ENCODE measurements around the gene GPC6.

The GPC6 gene

DNA sequence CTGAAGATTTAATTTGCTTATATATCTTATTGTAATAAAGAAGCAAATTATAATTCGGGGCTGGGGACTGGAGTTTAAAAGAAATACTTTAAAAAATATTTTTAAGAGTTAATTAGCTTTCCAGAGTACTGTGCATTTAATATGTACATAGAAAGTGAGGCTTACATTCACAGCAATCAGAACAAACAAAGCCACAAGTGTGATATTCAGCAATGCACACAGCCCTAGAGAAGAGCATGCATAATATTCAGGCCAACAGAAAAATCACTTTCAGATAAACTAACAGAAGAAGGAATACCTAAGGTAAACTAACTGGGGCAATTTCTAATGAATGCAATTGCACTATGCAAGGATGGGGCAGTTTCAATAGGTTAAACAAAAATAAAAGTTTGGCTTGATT is 241.8 kb downstream of the GPC6 start:
- no peak for TF ChIP-seq GATA2 (IDR thresholded peaks at IDR 0.05; ENCODE audit: low read depth, low read length)
- TF ChIP-seq GATA3 (IDR thresholded peaks at IDR 0.05; ENCODE audit: low read depth, low read length) = no peak

DNA sequence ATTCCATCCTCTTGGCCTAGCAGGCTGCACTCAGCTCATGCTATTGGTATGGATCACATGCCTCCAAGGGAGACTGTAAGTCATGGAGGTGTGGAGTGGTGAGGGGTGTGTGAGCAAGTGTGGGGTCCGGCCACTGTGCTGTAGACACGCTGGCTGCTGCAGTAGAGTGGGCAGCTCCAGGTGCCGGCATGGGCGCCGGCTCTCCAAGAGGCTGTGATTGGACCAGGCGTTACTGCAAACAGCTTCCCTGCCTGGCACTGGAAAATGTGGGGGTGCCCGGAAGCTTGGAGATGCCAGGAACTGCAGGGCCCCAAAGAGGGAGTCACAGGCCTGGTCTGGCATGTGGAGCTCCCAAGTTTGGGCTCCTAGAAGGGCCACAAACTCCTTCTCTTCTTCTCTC is 245.7 kb downstream of the GPC6 start:
- TF ChIP-seq GATA2 (IDR thresholded peaks at IDR 0.05; ENCODE audit: low read depth, low read length) (no peak), GATA3 (IDR thresholded peaks at IDR 0.05; ENCODE audit: low read depth, low read length) (no peak)

DNA sequence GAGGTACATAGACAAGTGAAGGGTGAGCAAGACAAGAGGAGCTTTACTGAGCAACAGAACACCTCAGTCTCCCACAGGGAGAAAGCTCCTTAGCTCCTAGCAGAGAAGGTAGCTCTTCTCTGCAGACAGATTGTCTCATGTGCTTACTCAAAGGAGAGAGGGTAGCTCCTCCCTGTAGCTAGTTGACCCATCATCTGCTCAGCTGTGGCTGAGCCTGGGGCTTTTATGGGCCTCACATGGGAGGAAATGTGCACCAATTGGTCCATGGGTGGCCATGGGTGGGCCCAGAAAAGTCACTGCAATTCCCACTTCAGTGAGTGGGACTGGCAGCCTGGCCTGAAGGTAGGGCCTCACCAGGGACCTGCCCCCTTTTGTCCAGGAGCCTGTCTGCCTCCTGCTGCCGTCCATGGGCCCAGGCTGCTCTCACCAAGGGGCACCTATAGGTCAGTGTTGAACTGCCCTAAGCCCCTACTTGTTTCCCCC is 246.2 kb downstream of the GPC6 start:
- TF ChIP-seq GATA2 (IDR thresholded peaks at IDR 0.05; ENCODE audit: low read depth, low read length) = no peak
- no peak for TF ChIP-seq GATA3 (IDR thresholded peaks at IDR 0.05; ENCODE audit: low read depth, low read length)

DNA sequence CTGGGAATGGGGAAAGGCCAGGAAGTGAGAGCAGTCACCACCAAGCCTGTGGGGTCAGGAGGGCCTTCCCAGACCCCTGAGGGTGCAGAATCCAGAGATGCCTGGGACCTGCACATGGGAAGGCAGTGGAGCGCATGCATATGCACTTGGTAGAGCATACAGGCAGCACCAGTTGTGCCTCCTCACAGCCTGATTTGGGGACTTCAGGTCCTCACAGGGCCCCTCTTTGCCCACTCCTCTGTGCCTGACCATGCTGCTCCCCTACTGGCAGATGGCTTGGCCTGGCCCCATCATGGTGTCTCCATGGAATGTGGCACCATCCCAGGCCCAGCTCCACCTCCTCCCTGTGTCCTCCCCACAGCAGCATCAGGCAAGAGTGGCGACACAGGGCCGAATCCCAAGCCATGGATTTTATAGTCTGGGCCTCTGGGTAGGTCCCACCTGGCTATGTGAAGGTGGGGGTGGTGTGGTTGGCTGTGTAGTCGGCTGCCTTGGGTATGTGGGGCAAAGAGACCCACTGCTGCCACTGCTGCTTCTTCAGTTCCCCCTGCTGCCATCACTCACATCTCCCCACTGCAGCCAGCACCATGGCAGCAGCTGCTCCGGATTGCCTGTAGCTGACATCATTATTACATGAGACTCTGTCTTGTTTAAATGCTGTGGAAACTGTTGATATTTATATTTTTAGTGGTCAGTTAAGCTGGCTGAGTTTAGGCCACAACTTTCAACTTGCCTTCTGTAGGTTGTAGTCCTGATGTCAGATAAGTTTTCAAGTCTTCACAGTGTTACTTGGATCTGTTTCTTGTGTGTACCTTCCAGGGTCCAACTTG is 247.0 kb downstream of the GPC6 start:
- TF ChIP-seq GATA3 (IDR thresholded peaks at IDR 0.05; ENCODE audit: low read depth, low read length) = no peak
- TF ChIP-seq GATA2 (IDR thresholded peaks at IDR 0.05; ENCODE audit: low read depth, low read length) = no peak

DNA sequence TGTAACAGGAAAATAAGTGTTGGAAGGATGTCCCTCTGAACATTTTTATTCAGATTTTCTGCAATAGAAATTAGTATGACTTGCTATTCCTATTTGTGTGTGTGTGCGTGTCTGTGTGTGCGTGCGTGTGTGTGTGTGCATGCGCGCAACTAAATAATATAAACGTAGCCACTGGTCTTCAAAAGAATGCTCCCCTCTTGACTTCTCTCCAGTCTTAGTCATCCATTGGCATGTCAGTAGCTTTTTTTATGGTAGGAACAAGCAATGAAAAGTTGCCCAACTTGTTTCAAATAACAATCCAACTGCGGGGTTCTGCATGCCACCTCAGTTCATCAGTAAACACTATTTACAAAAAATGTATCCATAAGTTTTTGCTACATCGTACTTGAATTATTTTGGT is 249.6 kb downstream of the GPC6 start:
- TF ChIP-seq GATA2 (IDR thresholded peaks at IDR 0.05; ENCODE audit: low read depth, low read length) (no peak), GATA3 (IDR thresholded peaks at IDR 0.05; ENCODE audit: low read depth, low read length) (no peak)

DNA sequence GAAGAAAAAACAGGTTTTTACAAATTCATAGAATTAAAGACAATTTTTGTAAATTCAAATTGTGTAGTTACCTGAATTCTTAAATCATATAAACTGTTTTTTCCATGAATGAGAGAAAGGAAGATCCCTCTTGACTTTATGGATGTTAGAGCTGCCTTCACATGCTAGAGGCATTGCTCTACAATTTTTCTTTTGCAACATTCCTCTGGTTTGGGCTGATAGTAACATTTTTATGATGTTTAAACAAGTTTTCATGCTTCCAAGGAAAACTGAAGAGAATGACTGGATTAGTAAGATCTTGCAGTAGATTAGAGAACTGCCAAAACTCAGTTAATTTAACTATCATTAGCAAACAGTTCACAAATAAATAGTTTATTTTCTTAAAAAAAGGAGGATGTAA is 250.6 kb downstream of the GPC6 start:
- TF ChIP-seq GATA3 (IDR thresholded peaks at IDR 0.05; ENCODE audit: low read depth, low read length) (no peak), GATA2 (IDR thresholded peaks at IDR 0.05; ENCODE audit: low read depth, low read length) (no peak)

DNA sequence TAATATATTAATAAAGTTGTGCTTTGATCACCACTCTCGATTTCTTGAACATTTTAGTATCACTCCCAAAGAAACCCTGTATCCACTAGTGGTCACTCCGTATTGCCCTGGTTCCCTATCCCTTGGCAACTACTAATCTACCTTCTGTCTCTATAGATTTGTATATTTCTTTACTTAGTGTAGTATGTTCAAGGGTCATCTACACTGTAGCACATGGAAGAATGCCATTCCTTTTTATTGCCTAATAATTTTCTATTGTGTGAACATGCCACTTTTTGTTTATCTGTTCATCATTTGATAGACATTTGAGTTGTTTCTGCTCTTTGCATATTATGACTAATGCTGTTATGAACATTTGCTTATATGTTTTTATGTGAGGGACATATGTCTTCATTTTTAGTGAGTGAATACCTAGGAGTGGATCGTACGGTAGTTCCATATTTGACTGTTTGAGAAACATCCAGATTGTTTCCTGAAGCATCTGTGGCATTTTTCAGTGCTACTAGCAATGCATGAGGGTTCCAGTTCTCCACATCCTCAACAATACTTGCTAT is 254.0 kb downstream of the GPC6 start:
- no peak for TF ChIP-seq GATA2 (IDR thresholded peaks at IDR 0.05; ENCODE audit: low read depth, low read length)
- no peak for TF ChIP-seq GATA3 (IDR thresholded peaks at IDR 0.05; ENCODE audit: low read depth, low read length)

DNA sequence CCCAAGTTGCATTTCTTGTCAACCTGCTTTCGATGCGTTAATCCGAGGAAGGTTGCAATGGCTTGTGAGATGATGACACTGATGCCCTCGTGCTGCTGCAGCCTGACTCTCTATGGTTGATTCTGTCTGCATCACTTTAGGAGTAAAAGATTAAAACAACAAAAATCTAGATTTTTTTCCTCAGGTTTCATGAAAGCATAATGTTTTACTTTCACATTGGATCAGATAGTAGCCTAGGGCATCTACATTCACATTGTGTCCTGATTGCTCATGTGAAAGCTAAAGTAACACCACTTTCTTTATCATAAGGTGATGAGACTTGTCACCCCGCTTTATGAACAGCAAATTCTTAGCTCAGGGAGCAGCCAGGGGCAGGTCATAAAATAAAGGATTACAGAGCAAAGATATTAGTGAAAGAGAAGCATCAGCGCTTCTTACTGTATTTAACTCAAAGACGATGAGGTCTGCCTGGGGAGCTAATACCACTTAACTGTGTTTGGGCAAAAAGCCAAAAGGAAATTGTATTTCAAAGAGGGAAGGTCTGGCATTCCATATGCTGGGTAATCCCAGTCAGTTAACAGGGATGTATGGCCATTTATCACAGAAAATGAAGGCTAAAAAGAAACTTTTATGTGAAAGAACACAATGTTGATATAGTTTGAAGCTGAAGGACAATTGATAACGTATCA is 270.5 kb downstream of the GPC6 start:
- TF ChIP-seq GATA3 (IDR thresholded peaks at IDR 0.05; ENCODE audit: low read depth, low read length) (no peak), GATA2 (IDR thresholded peaks at IDR 0.05; ENCODE audit: low read depth, low read length) (peak; percentile 50)

DNA sequence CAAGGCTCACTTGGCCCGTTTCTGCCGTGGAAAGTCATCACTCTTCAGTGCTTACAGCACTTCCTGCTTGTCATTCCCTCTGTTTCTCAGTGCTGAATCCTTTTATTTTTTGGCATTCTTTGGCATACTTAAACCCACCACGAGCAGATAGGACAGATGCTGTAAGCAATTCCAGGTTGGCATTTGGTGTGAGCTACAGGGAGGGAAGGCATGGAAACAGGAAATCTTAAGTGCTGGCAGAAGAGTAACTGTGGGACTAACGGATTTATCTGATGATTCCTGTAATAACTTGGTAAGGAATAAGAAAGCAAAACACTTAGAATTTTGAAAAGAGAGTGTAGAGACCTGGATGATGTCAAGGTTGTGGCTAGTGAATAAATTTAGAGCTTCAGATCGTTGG is 273.4 kb downstream of the GPC6 start:
- TF ChIP-seq GATA3 (IDR thresholded peaks at IDR 0.05; ENCODE audit: low read depth, low read length) = no peak
- TF ChIP-seq GATA2 (IDR thresholded peaks at IDR 0.05; ENCODE audit: low read depth, low read length) = no peak

DNA sequence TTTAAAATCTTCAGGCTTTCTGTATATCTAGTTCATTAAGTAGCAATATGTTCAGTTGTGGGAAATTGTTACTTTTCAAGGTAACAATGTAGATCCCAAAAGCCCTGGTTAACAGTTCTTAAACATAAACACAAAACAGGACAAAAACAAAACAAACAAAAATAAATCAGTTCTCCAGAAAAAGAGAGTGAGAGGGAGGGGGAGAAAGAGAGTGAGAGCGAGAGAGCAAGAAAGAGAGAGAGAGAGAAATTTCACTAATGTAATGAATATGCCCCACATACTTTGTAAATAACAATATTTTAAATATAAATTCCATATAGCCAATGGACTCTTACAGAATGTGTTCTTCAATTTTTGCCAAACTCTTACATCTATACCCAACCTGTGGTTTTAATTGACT is 275.5 kb downstream of the GPC6 start:
- TF ChIP-seq GATA3 (IDR thresholded peaks at IDR 0.05; ENCODE audit: low read depth, low read length) (no peak), GATA2 (IDR thresholded peaks at IDR 0.05; ENCODE audit: low read depth, low read length) (no peak)

DNA sequence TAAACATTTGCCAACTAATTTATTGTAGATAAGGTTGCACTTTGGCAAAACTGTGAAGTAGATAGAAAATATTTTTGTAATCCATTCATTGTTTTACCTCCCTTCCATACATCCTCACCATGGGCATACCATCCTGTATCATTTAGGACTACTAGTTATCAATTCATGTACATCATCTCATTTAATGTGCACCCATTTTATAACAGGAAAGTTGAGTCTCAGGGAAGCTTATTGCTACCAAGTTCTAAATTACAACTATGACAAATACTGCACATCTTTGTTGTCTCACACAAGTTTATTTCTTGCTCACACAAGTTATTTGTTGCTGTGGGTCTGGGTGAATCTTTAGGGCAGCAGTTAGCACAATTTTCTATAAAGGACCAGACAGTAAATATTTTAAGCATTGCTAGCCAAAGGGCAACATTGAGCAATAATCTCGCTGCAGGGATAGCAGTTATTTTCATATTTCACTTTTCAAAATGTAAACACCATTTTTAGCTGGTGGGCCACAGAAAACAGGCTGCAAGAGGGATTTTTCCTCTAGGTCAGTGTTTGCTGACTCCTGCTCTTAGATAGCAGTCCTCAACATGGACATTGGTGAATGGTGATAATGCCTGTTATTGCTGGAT is 276.5 kb downstream of the GPC6 start:
- TF ChIP-seq GATA3 (IDR thresholded peaks at IDR 0.05; ENCODE audit: low read depth, low read length) (no peak), GATA2 (IDR thresholded peaks at IDR 0.05; ENCODE audit: low read depth, low read length) (no peak)

DNA sequence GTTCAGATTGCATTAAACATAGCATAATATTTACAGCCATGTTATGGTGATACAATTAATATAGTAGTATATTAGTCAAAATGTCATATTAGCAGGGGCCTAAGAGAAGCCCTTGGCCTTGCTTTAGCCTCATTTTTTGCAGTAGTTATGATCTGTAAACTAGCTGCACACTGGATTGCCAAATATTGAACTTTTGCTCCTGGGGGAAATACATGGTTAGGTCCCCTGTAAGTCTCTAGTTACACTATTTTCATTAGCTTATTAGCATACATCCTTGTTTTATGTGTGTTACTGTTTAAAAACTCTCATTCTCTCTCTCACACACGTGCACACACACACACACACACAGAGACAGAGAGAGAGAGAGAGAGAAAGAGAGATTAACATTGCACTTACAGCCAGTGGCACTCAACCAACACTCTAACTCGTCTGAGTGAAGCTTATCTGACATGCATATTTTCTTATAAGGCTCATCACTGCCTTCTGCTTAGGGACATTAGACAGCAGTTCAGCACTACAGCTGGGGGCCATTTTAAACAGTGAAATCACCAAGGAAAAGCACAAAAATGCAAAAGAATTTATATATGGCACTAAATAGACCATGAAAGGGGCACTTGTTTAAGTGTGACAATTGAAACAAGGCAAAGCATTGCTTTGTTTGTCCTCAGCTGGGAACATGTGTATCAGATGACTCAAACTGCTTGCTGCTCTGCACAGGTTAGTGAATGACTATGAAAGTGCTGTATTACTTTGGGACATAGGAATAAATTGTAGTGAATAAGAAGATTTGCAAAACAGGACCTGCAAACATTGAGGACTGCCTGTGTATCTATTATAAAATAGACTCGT is 278.7 kb downstream of the GPC6 start:
- no peak for TF ChIP-seq GATA3 (IDR thresholded peaks at IDR 0.05; ENCODE audit: low read depth, low read length)
- no peak for TF ChIP-seq GATA2 (IDR thresholded peaks at IDR 0.05; ENCODE audit: low read depth, low read length)

DNA sequence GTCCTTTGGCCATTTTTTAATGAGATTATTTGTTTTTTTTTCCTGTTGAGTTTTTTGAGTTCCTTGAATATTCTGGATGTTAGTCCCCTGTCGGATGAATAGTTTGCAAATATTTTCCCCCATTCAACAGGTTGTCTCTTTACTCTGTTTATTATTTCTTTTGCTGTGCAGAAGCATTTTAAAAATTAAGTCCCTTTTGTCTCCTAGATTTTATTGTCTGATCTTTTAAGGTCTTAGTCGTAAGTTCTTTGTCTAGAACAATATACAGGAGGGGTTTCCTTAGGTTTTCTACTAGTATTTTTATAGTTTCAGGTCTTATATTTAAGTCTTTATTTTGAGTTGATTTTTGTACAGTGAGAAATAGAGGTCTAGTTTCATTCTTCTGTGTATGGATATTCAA is 284.4 kb downstream of the GPC6 start:
- no peak for TF ChIP-seq GATA3 (IDR thresholded peaks at IDR 0.05; ENCODE audit: low read depth, low read length)
- no peak for TF ChIP-seq GATA2 (IDR thresholded peaks at IDR 0.05; ENCODE audit: low read depth, low read length)

Data from SH-SY5Y (cell line).